ENCODE data around the gene ASPN. TPM values are rescaled to one million over a fixed set of nuclear protein-coding genes. Genes with fewer than 3 reads are reported as not detected.

The ASPN gene
- total RNA-seq, 1 donor from 2014 or later: not detected

GRCh38 chr9:92484563-92484962 lies 2.3 kb upstream of the ASPN start:
- TF ChIP-seq CTCF (conservative IDR thresholded peaks at IDR 0.05; ENCODE audit: low read depth, low read length): no peak
- DNase-seq (ENCODE audit: low read depth): no peak
- no peak overlapping the region for H3K4me3 ChIP-seq (ENCODE audit: low read depth, low read length)

GRCh38 chr9:92483627-92484545 lies 1.6 kb upstream of the ASPN start:
- DNase-seq (ENCODE audit: low read depth): no peak
- no peak for TF ChIP-seq CTCF (conservative IDR thresholded peaks at IDR 0.05; ENCODE audit: low read depth, low read length)
- H3K4me3 ChIP-seq (ENCODE audit: low read depth, low read length): no peak overlapping the region

GRCh38 chr9:92482805-92483204 lies 499 bp upstream of the ASPN start:
- no peak overlapping the region for H3K4me3 ChIP-seq (ENCODE audit: low read depth, low read length)
- no peak for DNase-seq (ENCODE audit: low read depth)
- TF ChIP-seq CTCF (conservative IDR thresholded peaks at IDR 0.05; ENCODE audit: low read depth, low read length): no peak

GRCh38 chr9:92480986-92481633 lies 1.2 kb downstream of the ASPN start:
- no peak overlapping the region for H3K4me3 ChIP-seq (ENCODE audit: low read depth, low read length)
- no peak for TF ChIP-seq CTCF (conservative IDR thresholded peaks at IDR 0.05; ENCODE audit: low read depth, low read length)
- no peak for DNase-seq (ENCODE audit: low read depth)

GRCh38 chr9:92480291-92480771 lies 2.0 kb downstream of the ASPN start:
- no peak for TF ChIP-seq CTCF (conservative IDR thresholded peaks at IDR 0.05; ENCODE audit: low read depth, low read length)
- DNase-seq (ENCODE audit: low read depth): no peak
- no peak overlapping the region for H3K4me3 ChIP-seq (ENCODE audit: low read depth, low read length)

- TF ChIP-seq CTCF (conservative IDR thresholded peaks at IDR 0.05; ENCODE audit: low read depth, low read length): no peak
- no peak overlapping the region for H3K4me3 ChIP-seq (ENCODE audit: low read depth, low read length)
- no peak for DNase-seq (ENCODE audit: low read depth)
Observed at GRCh38 chr9:92479346-92479745, 3.0 kb downstream of the ASPN start.

Data from epithelial cell of proximal tubule (primary cell).